BLaER1 treated with 17β-estradiol and CSF1 and Interleukin-3, amounts not matched to agents 10 nM and 100 nM (cell line): ENCODE data around the gene MOCS2.

Experiments used
- H3K27ac ChIP-seq, 11 experiments: shearing (Covaris generic); formaldehyde crosslinking; 2 replicates each; pipeline ENCODE4 v1.8.1; 2022
- H3K27me3 ChIP-seq, 11 experiments: shearing (Covaris generic); formaldehyde crosslinking; 2 replicates each; pipeline ENCODE4 v1.8.1; 2022
- H3K36me3 ChIP-seq, 11 experiments: shearing (Covaris generic); formaldehyde crosslinking; 2 replicates each; pipeline ENCODE4 v1.8.1; 2022
- H3K4me1 ChIP-seq, 10 experiments: shearing (Covaris generic); formaldehyde crosslinking; 2 replicates each; pipeline ENCODE4 v1.8.1; 2022
- H3K4me2 ChIP-seq, 11 experiments: shearing (Covaris generic); formaldehyde crosslinking; 2 replicates each; pipeline ENCODE4 v1.8.1; 2022
- H3K4me3 ChIP-seq, 10 experiments: shearing (Covaris generic); formaldehyde crosslinking; 2 replicates each; pipeline ENCODE4 v1.8.1; 2022
- H3K9ac ChIP-seq, 11 experiments: shearing (Covaris generic); formaldehyde crosslinking; 2 replicates each; pipeline ENCODE4 v1.8.1; 2022
- H3K9me3 ChIP-seq, 11 experiments: shearing (Covaris generic); formaldehyde crosslinking; replicated peaks in 1 of 11; 2 replicates each; pipeline ENCODE4 v1.8.1; 2022
- H4K20me1 ChIP-seq, 11 experiments: shearing (Covaris generic); formaldehyde crosslinking; 2 replicates each; pipeline ENCODE4 v1.8.1; 2022
- Cebpa-rat ChIP-seq, 11 experiments: shearing (Covaris generic); IDR thresholded peaks; 2 replicates each; pipeline ENCODE4 v1.8.1; 2022

MOCS2 gene, protein sequence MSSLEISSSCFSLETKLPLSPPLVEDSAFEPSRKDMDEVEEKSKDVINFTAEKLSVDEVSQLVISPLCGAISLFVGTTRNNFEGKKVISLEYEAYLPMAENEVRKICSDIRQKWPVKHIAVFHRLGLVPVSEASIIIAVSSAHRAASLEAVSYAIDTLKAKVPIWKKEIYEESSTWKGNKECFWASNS

DNA sequence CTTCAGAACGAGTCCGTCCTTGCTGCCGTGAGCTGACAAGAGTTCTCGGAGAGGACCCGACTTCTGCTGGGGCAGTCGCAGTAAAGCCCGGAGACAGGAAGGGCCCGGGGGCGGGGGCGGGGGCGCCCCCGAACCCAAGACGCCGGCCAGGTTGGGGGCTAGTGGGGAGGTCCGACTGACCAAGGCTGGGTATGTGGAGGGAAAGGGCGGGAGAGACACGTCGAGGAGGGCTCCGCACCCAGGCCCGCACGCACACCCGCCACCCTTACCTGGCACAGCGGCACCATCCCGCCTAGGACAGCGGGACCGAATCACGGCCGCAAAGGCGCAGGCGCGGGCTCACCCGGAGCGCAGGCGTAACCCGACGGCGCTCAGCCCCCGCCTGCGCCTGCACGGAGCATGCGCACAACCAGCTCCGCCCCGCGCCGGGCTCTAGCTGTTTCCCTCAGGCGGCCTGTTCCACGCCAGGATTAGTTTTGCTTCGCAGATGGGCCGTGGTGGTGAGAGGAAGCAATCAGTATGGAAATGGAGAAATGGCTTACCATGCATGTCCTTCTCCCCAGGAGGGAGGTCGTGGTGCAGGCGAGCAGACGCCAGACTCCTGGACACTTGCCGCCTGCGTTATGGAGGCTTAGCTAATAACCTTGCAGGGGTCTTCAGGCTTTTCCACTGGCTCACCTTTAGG, at the start of gene MOCS2:
Gene MOCS2, minus strand, starts transcription at position 315 of the 685 bp plus-strand sequence. CDS start 2,583 bp downstream, outside the sequence.
- Histone ChIP-seq H3K27me3 (no peaks in the 10 kb centered on the region), H3K9me3 (peaks cover 0 to 9% (median 0%) of the 10 kb centered on the region in 11 experiments; a peak in 7 of 22 replicates), H3K9ac (peak within 1 kb of the TSS; percentile 55 to 75 (median 66); a peak in 21 of 22 replicates), H3K27ac (peak within 1 kb of the TSS in 10 of 11 experiments; percentile 33 to 64 (median 54); a peak in 18 of 22 replicates), H3K4me3 (peak within 1 kb of the TSS; percentile 53 to 71 (median 60)), H3K4me2 (peak within 1 kb of the TSS; percentile 65 to 84 (median 75)), H3K36me3 (peaks cover 0 to 9% (median 0%) of the 10 kb centered on the region in 11 experiments; a peak in 1 of 22 replicates), H4K20me1 (no peaks in the 10 kb centered on the region), H3K4me1 (peaks cover 0 to 14% (median 6%) of the 10 kb centered on the region in 10 experiments; a peak in 7 of 20 replicates)
- TF ChIP-seq Cebpa-rat (IDR thresholded peaks at IDR 0.05) = no peak

DNA sequence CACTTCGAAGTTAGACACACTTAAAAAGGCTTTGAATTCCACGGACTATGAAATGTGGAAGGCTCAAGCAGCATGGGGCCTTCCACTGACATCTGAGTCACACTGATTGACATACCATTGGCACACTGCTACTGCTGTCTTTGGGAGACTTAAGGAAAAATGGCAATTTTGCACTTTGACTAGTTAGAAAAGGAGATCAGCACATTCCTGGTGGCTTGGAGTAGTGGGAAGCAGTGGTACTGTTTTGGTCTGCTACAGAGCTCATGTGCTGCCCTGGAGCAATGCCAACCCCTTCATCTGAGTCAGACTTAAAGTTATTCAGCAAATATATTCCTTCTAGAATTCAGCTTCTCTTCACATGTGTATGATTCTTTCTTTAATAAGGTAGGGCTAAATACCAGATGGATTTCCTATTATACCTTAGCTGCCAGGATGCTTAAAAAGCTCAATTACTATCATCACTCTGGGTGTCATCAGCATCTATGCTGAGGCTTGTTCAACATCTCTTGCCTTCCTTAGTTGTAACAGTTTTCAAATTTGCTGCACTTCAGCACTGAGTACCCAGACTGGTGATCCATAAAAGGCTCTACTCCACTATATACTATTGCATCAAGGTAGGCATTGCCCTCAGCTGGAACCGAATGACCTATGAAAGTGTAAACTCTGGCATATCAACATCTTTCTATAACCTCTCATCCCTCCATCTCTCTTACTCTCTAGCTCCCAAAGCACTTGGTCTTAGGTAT, 42.3 kb upstream of the MOCS2 start:
- Histone ChIP-seq H4K20me1 (no peaks in the 10 kb centered on the region), H3K36me3 (no peaks in the 10 kb centered on the region), H3K4me1 (no peaks in the 10 kb centered on the region), H3K4me3 (no peak overlapping the region), H3K9ac (no peak overlapping the region), H3K27me3 (no peaks in the 10 kb centered on the region), H3K9me3 (0 out of 22 replicates have a peak, but pooled peaks cover 0 to 6% (median 0%) of the 10 kb centered on the region in 11 experiments), H3K4me2 (no peak overlapping the region), H3K27ac (no peak overlapping the region)
- TF ChIP-seq Cebpa-rat (IDR thresholded peaks at IDR 0.05) = no peak

DNA sequence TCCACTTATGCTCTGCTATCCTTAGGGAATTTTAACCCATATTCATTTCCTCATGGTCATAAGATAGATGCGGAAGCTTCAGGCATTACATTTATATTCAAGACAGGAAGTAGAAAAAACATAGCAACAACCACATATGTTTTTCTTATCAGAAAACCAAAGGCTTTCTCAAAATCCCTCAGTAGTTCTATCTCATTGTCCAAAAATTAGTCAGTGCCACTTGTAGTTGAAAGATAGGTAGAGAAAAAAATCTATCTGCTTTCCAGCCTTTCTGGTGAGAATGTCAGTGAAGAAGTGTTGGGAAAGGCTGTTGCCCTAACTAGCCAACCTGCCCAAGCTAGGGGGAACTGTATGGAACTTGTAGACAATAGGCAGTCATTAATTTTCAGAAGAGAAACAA, 23.5 kb upstream of the MOCS2 start:
- Histone ChIP-seq H3K4me1 (no peaks in the 10 kb centered on the region), H4K20me1 (no peaks in the 10 kb centered on the region), H3K27me3 (no peaks in the 10 kb centered on the region), H3K9ac (no peak overlapping the region), H3K27ac (peak overlapping the region in 1 of 11 experiments; percentile 7; a peak in 2 of 22 replicates), H3K4me2 (no peak overlapping the region), H3K36me3 (no peaks in the 10 kb centered on the region), H3K9me3 (peaks cover 0 to 9% (median 4%) of the 10 kb centered on the region in 11 experiments; a peak in 3 of 22 replicates), H3K4me3 (no peak overlapping the region)
- TF ChIP-seq Cebpa-rat (IDR thresholded peaks at IDR 0.05) = no peak

DNA sequence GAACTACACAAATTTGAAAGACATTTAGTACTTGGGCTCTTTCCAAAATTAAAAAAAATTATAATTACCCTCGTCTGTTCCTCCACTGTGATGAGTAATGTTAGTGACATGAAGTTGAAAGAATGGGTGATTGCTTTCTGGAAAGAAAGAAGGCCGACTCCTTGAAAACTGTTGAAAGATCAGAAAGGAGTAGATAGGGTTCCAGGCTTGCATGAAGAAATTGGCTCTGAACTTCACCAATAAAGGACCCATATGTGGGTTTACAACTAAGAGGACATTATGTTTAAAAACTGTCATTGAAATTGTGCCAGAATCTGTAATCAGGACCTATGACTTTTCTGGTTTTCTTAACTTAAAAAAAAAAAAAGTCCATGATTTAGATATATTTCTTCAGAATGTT, 20.7 kb upstream of the MOCS2 start:
- no peak overlapping the region for H3K9ac ChIP-seq
- no peak for TF ChIP-seq Cebpa-rat (IDR thresholded peaks at IDR 0.05)
- H3K27me3 ChIP-seq = no peaks in the 10 kb centered on the region
- H3K4me1 ChIP-seq = no peaks in the 10 kb centered on the region
- H3K4me3 ChIP-seq = no peak overlapping the region
- no peak overlapping the region for H3K27ac ChIP-seq
- peaks cover 0 to 26% (median 4%) of the 10 kb centered on the region in 11 experiments; a peak in 6 of 22 replicates for H3K9me3 ChIP-seq
- H4K20me1 ChIP-seq = no peaks in the 10 kb centered on the region
- H3K36me3 ChIP-seq = no peaks in the 10 kb centered on the region
- H3K4me2 ChIP-seq = no peak overlapping the region

DNA sequence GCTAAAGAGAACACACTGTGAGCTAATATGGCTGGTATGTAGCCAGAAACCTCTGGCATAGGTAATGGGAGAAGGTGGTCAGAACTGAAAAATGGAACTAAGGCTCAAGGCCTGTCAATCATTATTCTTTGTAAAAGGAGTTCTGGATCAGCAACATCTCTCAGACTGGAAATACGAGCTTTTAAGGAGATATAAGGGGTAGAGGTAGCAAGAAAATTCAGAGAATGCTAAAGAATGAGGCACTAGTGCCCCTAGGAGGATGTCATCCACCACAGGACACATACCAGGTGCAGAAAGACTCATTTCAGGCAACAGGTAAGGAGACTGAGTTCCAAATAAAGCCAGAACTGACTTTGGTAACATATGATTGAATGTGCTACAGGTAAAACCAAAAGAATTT, 18.9 kb upstream of the MOCS2 start:
- no peak overlapping the region for H3K4me3 ChIP-seq
- peaks cover 0 to 32% (median 4%) of the 10 kb centered on the region in 11 experiments; a peak in 6 of 22 replicates for H3K9me3 ChIP-seq
- no peaks in the 10 kb centered on the region for H4K20me1 ChIP-seq
- H3K36me3 ChIP-seq = no peaks in the 10 kb centered on the region
- no peak overlapping the region for H3K27ac ChIP-seq
- no peaks in the 10 kb centered on the region for H3K27me3 ChIP-seq
- H3K4me2 ChIP-seq = no peak overlapping the region
- no peak for TF ChIP-seq Cebpa-rat (IDR thresholded peaks at IDR 0.05)
- no peak overlapping the region for H3K9ac ChIP-seq
- H3K4me1 ChIP-seq = no peaks in the 10 kb centered on the region

DNA sequence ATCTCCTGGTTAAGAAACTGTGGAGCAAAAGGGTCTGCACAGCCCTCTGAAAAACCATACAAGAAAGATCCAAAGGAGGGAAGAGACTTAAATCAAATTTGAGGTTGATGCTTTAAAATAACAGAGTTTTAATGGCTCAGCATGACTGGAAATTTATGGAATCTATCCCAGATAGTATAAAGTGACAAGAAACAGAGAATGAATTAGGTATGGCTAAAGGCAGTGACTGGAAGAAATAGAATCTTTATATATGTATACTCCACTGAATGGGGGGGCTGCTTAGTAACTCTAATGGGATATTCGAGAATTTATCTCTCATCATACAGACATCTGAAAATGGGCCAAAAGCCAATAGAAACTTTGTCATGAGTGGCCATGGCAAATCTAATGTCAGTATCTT, 17.6 kb upstream of the MOCS2 start:
- Histone ChIP-seq H4K20me1 (no peaks in the 10 kb centered on the region), H3K36me3 (no peaks in the 10 kb centered on the region), H3K27ac (no peak overlapping the region), H3K9me3 (peaks cover 0 to 32% (median 4%) of the 10 kb centered on the region in 11 experiments; a peak in 6 of 22 replicates), H3K4me2 (no peak overlapping the region), H3K27me3 (no peaks in the 10 kb centered on the region), H3K4me3 (no peak overlapping the region), H3K4me1 (no peaks in the 10 kb centered on the region), H3K9ac (no peak overlapping the region)
- TF ChIP-seq Cebpa-rat (IDR thresholded peaks at IDR 0.05) = no peak

DNA sequence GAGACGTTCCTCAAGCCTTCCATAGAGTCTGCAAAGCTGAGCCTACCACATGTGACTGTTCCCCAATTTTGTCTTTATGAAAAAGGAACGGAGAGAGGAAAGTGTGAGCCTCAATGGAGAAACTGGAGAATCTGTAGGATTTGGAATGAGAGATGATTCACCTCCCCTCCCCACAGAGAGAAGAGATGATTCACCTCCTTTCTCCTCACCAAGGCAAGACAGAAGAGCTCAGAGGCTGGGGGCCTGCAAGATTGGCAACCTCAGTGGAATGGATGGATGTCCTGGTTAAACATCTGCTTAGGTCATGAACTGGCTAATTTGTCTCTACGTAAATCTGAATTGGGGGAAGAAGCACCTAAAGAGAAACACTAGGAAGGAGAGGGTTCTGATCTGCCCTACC, 17.0 kb upstream of the MOCS2 start:
- Histone ChIP-seq H3K4me1 (no peaks in the 10 kb centered on the region), H3K9ac (no peak overlapping the region), H3K4me2 (no peak overlapping the region), H3K27ac (no peak overlapping the region), H4K20me1 (no peaks in the 10 kb centered on the region), H3K27me3 (no peaks in the 10 kb centered on the region), H3K4me3 (no peak overlapping the region), H3K9me3 (peaks cover 0 to 32% (median 4%) of the 10 kb centered on the region in 11 experiments; a peak in 6 of 22 replicates), H3K36me3 (no peaks in the 10 kb centered on the region)
- TF ChIP-seq Cebpa-rat (IDR thresholded peaks at IDR 0.05) = no peak

DNA sequence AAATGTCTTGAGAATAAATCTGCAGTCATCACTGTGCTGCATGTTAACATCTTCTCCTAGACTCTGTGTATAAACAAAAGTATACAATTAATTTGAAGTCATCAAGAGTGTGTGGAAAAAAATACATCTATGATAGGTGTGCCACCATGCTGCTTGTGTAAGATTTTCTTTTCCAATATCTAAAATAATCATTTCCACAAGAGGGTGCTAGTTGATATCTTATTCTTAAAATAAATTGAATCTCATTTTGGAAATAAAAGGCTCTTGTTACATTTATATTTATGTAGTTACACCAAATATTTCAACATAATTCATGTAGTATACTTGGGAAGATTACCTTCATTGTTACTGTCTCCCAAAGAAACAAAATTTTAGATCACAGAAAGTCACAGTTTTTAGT, 14.1 kb upstream of the MOCS2 start:
- Histone ChIP-seq H3K27ac (no peak overlapping the region), H3K9me3 (peaks cover 0 to 23% (median 0%) of the 10 kb centered on the region in 11 experiments; a peak in 6 of 22 replicates), H3K9ac (no peak overlapping the region), H3K4me1 (no peaks in the 10 kb centered on the region), H3K27me3 (no peaks in the 10 kb centered on the region), H4K20me1 (no peaks in the 10 kb centered on the region), H3K36me3 (no peaks in the 10 kb centered on the region), H3K4me2 (no peak overlapping the region), H3K4me3 (no peak overlapping the region)
- TF ChIP-seq Cebpa-rat (IDR thresholded peaks at IDR 0.05) = no peak

DNA sequence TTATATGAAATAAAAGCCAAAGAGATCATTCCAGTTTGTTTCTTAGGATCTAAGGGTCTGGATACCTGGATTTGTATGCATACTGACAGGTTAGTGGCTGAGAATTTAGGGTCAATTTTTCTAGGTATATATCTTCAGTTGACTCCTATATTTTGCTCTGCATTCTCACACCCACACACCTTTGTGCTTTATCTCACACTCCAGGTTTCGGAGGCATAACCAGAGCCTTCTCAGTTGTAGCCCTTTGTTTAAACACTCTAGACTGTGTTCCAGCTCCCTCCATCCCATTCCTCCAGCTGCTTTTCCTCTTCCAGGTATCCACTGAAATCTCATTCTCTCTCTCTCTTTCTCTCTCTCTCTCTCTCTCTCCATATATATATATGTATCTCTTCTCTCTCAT, 10.6 kb upstream of the MOCS2 start:
- Histone ChIP-seq H3K9me3 (peaks cover 0 to 5% (median 0%) of the 10 kb centered on the region in 11 experiments; a peak in 6 of 22 replicates), H3K36me3 (no peaks in the 10 kb centered on the region), H3K4me3 (no peak overlapping the region), H3K27me3 (no peaks in the 10 kb centered on the region), H4K20me1 (no peaks in the 10 kb centered on the region), H3K9ac (no peak overlapping the region), H3K27ac (no peak overlapping the region), H3K4me2 (no peak overlapping the region), H3K4me1 (no peaks in the 10 kb centered on the region)
- TF ChIP-seq Cebpa-rat (IDR thresholded peaks at IDR 0.05) = no peak
